Measurements from ENCODE around the gene RCAN2. TPM values are rescaled to one million over a fixed set of nuclear protein-coding genes. Genes with fewer than 3 reads are reported as not detected.

Gene RCAN2
- total and polyA plus RNA-seq, 4 donors = 4.5 to 16.7 (median 4.8) TPM

- Histone ChIP-seq H3K9me3 (ENCODE audit: control insufficient read depth in 4 of 4, insufficient read depth in 3 of 4, low read length in 3 of 4) (no peaks in the 10 kb centered on the region), H3K9ac (ENCODE audit: insufficient read depth in 1 of 2, low read length in 2 of 2) (no peak overlapping the region), H3K4me1 (ENCODE audit: control insufficient read depth in 5 of 5, insufficient read depth in 5 of 5, low read length in 5 of 5) (peaks cover 0 to 10% (median 0%) of the 10 kb centered on the region in 5 donors), H3K27me3 (ENCODE audit: control insufficient read depth in 3 of 3, insufficient read depth in 3 of 3, low read length in 2 of 3) (no peaks in the 10 kb centered on the region), H3K4me3 (no peak overlapping the region), H3K27ac (ENCODE audit: low read depth in 1 of 2, low read length in 1 of 2) (no peak overlapping the region), H3K36me3 (ENCODE audit: control insufficient read depth in 4 of 4, insufficient read depth in 4 of 4, low read length in 4 of 4) (no peaks in the 10 kb centered on the region)
- ATAC-seq (ENCODE audit: insufficient read depth, low FRiP score) (no peak), DNase-seq (no peak)
- TF ChIP-seq CTCF (IDR thresholded peaks at IDR 0.05; ENCODE audit: control extremely low read depth, extremely low read depth) = no peak
- WGBS, 2 donors = 60 to 81% methylated on average over 6 of the region's 6 CpGs
Measured at GRCh38 chr6:46215213-46215612, 276.0 kb downstream of the RCAN2 start.

- Histone ChIP-seq H3K9me3 (ENCODE audit: control insufficient read depth in 4 of 4, insufficient read depth in 3 of 4, low read length in 3 of 4) (no peaks in the 10 kb centered on the region), H3K4me3 (no peak overlapping the region), H3K27me3 (ENCODE audit: control insufficient read depth in 3 of 3, insufficient read depth in 3 of 3, low read length in 2 of 3) (no peaks in the 10 kb centered on the region), H3K36me3 (ENCODE audit: control insufficient read depth in 4 of 4, insufficient read depth in 4 of 4, low read length in 4 of 4) (no peaks in the 10 kb centered on the region), H3K4me1 (ENCODE audit: control insufficient read depth in 5 of 5, insufficient read depth in 5 of 5, low read length in 5 of 5) (peaks cover 0 to 2% (median 0%) of the 10 kb centered on the region in 5 donors), H3K27ac (ENCODE audit: low read depth in 1 of 2, low read length in 1 of 2) (no peak overlapping the region), H3K9ac (ENCODE audit: insufficient read depth in 1 of 2, low read length in 2 of 2) (no peak overlapping the region)
- DNase-seq (no peak), ATAC-seq (ENCODE audit: insufficient read depth, low FRiP score) (no peak)
- WGBS, 2 donors = 96 to 100% methylated on average over 1 of the region's 1 CpG
- TF ChIP-seq CTCF (IDR thresholded peaks at IDR 0.05; ENCODE audit: control extremely low read depth, extremely low read depth) = no peak
Measured at GRCh38 chr6:46211917-46212316, 279.3 kb downstream of the RCAN2 start.

- no peaks in the 10 kb centered on the region for H3K36me3 ChIP-seq (ENCODE audit: control insufficient read depth in 4 of 4, insufficient read depth in 4 of 4, low read length in 4 of 4)
- H3K4me3 ChIP-seq = no peak overlapping the region
- H3K9ac ChIP-seq (ENCODE audit: insufficient read depth in 1 of 2, low read length in 2 of 2) = no peak overlapping the region
- no peak for TF ChIP-seq CTCF (IDR thresholded peaks at IDR 0.05; ENCODE audit: control extremely low read depth, extremely low read depth)
- WGBS, 2 donors = 87 to 92% methylated on average over 5 of the region's 5 CpGs
- peaks cover 0 to 2% (median 0%) of the 10 kb centered on the region in 5 donors for H3K4me1 ChIP-seq (ENCODE audit: control insufficient read depth in 5 of 5, insufficient read depth in 5 of 5, low read length in 5 of 5)
- H3K27me3 ChIP-seq (ENCODE audit: control insufficient read depth in 3 of 3, insufficient read depth in 3 of 3, low read length in 2 of 3) = no peaks in the 10 kb centered on the region
- no peak overlapping the region for H3K27ac ChIP-seq (ENCODE audit: low read depth in 1 of 2, low read length in 1 of 2)
- no peak for ATAC-seq (ENCODE audit: insufficient read depth, low FRiP score)
- no peak for DNase-seq
- no peaks in the 10 kb centered on the region for H3K9me3 ChIP-seq (ENCODE audit: control insufficient read depth in 4 of 4, insufficient read depth in 3 of 4, low read length in 3 of 4)
Measured at GRCh38 chr6:46210294-46210693, 281.0 kb downstream of the RCAN2 start.

- DNase-seq = no peak
- Histone ChIP-seq H3K27me3 (ENCODE audit: control insufficient read depth in 3 of 3, insufficient read depth in 3 of 3, low read length in 2 of 3) (no peaks in the 10 kb centered on the region), H3K9me3 (ENCODE audit: control insufficient read depth in 4 of 4, insufficient read depth in 3 of 4, low read length in 3 of 4) (no peaks in the 10 kb centered on the region), H3K4me1 (ENCODE audit: control insufficient read depth in 5 of 5, insufficient read depth in 5 of 5, low read length in 5 of 5) (peaks cover 0 to 5% (median 0%) of the 10 kb centered on the region in 5 donors), H3K27ac (ENCODE audit: low read depth in 1 of 2, low read length in 1 of 2) (no peak overlapping the region), H3K9ac (ENCODE audit: insufficient read depth in 1 of 2, low read length in 2 of 2) (no peak overlapping the region), H3K36me3 (ENCODE audit: control insufficient read depth in 4 of 4, insufficient read depth in 4 of 4, low read length in 4 of 4) (no peaks in the 10 kb centered on the region), H3K4me3 (no peak overlapping the region)
- no peak for ATAC-seq (ENCODE audit: insufficient read depth, low FRiP score)
- no peak for TF ChIP-seq CTCF (IDR thresholded peaks at IDR 0.05; ENCODE audit: control extremely low read depth, extremely low read depth)
Measured at GRCh38 chr6:46208303-46208702, 282.9 kb downstream of the RCAN2 start.
